NCI-H1436 treated with DMSO at 0.1 percent for 48 hours (cell line): ENCODE data around the gene THOC5.
"Not testable (repeated sequence)": the region's sequence is repeated elsewhere in the genome, so short reads cannot be mapped to it uniquely, and the experiment has no call there.

Source experiments
- DNase-seq: peaks from one replicate; lab custom pipeline; 2025; lab: John Stamatoyannopoulos, UW

THOC5 gene

DNA sequence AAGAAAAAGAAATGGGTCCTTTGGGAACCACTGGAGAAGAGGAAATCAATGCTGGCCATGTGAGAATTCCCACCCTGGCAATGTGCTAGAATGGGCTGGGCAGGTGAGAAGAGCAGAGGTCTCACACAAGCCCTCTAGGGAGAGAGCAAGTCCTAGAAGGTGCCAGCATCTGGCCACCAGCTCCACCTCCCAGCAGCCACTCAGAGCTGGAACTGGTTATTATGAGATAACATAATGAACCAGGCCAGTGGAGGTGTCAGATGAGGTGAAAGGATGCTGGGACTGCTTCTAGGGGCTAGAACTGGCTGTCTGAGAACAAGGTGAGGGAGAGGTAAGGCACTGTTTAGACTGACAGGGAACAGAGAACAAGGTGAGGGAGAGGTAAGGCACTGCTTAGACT, 44.3 kb downstream of the THOC5 start:
- DNase-seq: no peak

DNA sequence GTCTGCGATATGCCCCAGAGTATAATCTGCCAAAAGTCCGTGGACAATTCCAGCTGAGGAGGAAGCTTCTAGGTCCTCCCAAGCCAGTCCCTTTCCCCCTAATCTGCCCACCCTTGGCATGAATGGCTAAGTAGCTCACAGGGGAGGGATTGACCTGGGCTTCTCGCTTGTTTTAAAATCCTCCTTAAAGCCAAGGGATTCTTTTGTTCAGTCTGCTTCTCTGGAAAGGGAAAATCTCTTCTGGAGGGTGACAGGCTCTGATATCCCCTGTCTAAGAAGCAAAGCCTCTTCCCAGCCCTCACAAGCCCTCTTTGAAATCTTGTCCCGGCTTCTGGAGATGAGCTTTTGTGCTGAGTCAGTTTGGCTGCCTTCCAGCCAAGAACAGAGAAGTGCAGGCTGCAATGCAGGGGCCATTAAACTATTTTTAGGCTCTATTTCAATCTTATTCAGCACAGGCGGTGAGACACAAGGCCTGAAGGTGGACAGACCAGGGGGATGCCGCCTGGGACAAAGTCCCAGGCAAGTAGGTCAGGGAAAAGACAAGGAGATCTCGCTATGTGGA, 49.7 kb downstream of the THOC5 start:
- DNase-seq: no peak

DNA sequence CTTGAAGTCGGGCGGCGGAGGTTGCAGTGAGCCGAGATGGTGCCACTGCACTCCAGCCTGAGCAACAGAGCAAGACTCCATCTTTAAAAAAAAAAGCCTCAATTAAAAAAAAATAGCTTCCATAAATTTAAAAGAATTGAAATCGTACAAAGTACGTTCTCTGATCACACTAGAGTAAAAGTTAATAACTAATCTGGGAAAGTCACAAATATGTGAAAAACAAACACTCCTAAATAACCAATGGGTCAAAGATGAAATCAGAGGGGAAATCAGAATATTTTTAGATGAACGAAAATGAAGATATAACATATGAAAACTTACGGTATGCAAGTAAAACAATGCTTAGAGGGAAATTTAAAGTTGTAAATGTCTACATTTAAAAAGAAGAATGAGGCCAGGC, 53.7 kb downstream of the THOC5 start:
- no peak for DNase-seq

GRCh38 chr22:29493636-29494035, 59.9 kb downstream of the THOC5 start:
- no peak for DNase-seq

DNA sequence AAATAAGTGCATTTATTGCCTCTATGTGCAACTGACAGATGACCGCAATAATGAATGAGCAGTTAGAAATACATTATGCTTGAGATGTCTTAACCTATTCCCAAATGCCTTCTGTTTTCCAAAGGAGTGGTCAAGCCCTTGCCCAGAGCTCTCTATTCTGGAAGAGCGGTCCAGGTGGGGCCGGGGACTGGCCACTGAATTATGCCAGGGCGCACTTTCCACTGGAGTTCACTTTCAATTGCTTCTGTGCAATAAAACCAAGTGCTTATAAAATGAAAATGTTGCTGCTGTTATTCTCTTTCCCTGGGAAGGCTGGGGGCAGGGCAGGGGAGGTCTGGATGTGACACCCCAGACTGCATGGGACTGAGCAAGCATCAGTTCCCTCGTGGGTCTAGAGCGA, 62.5 kb downstream of the THOC5 start:
- DNase-seq: no peak

- not testable (repeated sequence) for DNase-seq
Measured at GRCh38 chr22:29489127-29489780, 64.3 kb downstream of the THOC5 start.

DNA sequence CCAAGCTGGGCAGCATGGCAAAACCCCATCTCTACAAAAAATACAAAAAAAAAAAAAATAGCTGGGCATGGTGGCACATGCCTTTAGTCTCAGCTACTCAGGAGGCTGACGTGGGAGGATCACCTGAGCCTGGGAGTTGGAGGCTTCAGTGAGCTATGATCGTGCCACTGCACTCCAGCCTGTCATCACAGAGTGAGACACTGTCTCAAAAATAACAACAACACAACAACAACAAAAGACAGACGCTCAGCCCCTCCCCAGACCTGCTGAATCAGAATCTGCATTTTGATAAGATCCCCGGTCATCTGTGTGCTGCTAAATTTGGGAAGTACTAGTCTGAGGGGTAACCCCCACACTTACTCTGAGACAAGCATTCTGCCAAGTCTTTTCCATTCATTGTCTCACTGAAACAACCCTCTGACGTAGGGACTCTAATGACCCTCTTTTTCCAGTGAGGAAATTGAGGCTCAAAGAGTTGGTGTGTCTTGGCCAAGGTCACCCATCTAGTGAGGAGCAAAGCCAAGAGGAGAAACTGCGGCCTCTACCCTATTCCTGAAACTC, 66.1 kb downstream of the THOC5 start:
- DNase-seq: no peak

GRCh38 chr22:29485448-29485847, 68.1 kb downstream of the THOC5 start:
- no peak for DNase-seq

GRCh38 chr22:29484642-29485041, 68.9 kb downstream of the THOC5 start:
- DNase-seq: no peak

- DNase-seq: no peak
Measured at GRCh38 chr22:29483254-29483653, 70.3 kb downstream of the THOC5 start.

DNA sequence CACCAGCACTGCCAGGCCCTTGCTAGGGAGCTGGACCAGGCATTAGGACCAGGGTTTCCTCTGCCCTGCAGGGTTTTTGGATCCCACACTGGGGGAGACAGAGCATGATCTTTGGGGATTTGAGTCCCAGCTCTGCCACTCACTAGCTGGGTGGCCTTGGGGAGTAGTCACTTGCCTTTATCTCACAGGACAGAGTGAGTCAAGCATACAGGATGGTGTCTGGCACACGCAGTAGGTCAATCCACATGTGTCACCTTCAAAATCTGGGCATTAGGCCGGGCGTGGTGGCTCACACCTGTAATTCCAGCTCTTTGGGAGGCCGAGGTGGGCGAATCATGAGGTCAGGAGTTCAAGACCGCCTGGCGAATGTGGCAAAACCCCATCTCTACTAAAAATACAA, 70.8 kb downstream of the THOC5 start:
- no peak for DNase-seq

DNA sequence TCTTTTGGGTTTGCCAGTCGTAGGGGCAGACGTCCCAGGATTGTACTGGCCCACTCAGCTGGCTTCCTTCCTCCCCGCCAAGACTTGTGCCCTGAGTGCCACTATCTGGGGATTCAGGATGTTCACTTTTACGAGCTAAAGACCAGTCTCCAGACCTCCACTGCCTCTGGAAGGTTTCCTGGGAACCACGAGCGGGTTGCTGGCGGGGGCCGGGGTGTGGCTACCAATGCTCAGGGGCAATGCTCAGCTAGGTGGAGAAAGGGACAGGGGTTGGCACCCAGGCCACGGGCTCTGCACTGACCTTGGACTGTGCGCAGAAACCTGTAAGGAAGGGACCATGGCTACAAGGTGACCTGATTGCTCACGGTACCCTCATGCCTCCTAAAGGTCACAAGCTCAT, 71.3 kb downstream of the THOC5 start:
- no peak for DNase-seq

DNA sequence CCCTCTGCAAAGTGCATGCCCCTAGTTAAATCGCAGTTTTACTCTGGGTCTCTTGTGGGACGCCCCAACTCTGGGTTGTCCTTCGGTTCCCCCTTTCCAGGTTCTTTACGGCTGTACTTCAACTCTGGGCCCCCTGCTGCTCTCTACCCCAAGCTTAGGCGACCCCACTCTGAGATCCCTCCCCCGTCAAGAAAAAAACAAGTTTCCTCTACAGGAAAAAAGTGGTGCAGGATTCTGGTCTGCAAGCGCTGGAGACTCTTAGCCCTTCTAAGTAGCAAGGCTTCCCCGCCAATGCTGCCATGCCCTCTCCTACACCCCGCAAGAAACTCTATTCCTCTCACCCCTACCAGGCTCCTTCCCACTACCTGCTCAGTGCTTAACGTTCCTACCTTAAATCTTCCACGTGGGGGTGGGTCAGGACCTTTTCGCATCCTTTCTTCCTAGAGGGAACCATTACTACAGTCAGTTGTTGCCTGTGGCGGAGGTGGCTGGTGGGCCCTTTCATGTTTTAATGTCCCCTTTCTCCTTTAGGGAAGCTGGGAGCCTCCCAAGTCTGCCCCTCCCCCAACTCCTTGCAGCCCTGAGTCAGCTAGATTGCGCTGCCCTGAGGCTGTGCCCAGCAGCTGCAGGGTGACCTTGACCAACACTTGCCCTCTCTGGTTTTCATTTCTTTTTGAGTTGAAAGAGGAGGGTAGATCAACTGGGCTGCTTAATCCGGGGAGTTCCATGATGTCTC, 72.1 kb downstream of the THOC5 start:
- DNase-seq: no peak

DNA sequence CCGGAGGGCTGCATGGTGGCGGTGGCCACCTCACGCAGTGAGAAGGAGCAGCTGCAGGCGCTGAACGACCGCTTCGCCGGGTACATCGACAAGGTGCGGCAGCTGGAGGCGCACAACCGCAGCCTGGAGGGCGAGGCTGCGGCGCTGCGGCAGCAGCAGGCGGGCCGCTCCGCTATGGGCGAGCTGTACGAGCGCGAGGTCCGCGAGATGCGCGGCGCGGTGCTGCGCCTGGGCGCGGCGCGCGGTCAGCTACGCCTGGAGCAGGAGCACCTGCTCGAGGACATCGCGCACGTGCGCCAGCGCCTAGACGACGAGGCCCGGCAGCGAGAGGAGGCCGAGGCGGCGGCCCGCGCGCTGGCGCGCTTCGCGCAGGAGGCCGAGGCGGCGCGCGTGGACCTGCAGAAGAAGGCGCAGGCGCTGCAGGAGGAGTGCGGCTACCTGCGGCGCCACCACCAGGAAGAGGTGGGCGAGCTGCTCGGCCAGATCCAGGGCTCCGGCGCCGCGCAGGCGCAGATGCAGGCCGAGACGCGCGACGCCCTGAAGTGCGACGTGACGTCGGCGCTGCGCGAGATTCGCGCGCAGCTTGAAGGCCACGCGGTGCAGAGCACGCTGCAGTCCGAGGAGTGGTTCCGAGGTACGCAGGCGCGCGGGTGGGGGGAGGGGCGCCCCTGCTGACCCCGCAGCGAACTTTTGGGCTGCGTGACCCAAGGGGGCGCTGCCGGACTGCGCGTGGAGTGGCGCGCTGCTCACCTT, 72.9 kb downstream of the THOC5 start:
- no peak for DNase-seq

- no peak for DNase-seq
Measured at GRCh38 chr22:29480262-29480511, 73.4 kb downstream of the THOC5 start.

GRCh38 chr22:29479417-29480261, 73.9 kb downstream of the THOC5 start, which contains the start of gene NEFH:
TSS of gene NEFH (plus strand) at chr22:29480218. CDS start at chr22:29480263, 45 bp downstream.
- DNase-seq: peak; percentile 41

GRCh38 chr22:29478326-29479276, 75.0 kb downstream of the THOC5 start:
- no peak for DNase-seq

DNA sequence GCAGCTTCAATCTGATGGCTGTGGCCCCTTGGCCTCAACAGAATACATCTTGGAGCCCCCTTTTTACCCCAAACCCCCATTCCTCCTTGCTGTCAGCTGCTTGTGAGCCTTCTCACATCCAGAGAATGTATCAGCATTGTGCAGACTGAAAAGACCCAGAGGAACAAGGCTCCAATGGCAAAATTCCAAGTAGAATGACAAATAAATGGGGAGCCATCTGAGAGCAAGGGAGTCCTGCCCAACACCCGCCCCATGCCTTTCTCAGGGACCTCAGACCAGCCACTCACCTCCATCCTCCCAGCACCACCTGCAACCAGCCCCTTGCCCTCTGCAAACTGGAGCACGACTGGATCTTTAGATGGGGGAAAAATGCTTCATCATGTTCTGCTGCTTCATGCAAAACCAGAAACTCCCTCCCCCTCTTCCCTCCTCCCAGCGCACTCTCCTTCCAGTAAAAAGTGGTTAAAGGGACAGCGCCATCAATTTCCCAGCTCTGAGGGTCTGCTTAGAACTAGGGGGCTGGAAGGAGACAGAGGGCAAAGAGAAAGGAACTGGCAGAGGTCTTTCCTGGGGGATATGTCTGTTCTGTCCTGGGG, 75.7 kb downstream of the THOC5 start:
- no peak for DNase-seq

GRCh38 chr22:29476116-29476515, 77.4 kb downstream of the THOC5 start:
- DNase-seq: no peak

DNA sequence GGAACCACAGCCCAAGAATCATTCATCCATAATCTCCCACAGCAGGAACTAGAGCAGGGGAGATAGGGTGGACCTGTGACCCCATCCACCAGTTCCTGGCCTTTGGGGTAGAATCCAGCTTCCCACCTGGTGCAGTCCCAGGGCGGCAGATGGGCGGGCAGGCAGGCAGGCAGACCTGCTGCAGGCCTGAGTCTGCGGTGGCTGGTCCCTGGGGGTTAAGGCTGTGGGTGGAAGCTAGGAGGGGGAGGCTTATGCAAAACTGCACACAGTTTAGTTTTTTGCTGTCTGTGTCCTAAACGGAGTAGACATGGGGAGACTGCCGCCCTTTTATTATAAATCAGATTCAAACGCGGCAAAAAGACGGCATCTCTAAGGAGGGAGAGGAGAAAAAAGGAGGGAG, 78.0 kb downstream of the THOC5 start:
- peak; percentile 19 for DNase-seq
